ENCODE data around the gene NTSR1.

NTSR1 gene

DNA sequence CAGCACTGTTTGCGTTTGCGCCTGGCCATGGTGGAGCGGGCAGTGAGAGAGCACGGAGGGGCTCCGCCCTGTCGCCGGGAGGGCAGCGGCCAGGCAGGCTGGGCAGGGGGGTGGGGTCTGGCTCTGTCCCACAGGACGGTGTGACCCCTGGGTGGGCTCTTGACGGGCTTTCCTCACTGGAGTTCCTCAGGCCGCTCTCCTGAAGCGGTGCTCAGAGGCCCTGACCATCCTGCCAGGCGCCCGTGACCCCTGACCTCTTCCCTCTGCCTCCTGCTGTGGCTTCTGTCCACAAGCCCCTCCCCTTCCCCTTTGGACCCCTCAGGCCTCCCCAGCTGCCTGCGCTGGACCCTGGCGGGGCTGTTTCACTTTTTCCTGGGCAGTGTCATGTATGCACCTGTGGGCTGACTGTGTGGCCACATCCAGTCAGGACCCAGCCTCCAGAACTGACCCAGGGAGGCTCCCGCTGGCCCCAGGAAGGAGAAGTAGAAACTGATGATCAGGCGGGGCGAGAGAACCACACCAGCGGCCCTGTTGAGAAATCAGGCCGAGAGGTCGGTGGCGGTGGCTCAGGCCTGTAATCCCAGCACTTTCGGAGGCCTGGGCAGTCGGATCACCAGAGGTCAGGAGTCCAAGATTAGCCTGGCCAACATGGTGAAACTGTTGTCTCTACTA lies 97.2 kb downstream of the NTSR1 start:
- DNase-seq, result no peak

GRCh38 chr20:62806383-62807050 lies 97.9 kb downstream of the NTSR1 start:
- DNase-seq, result no peak

- DNase-seq, result no peak
Observed at GRCh38 chr20:62807444-62808210, 99.0 kb downstream of the NTSR1 start.

- DNase-seq, result no peak
Observed at GRCh38 chr20:62808211-62808865, 99.7 kb downstream of the NTSR1 start.

- DNase-seq, result no peak
Observed at GRCh38 chr20:62809530-62810428, 101.1 kb downstream of the NTSR1 start.

GRCh38 chr20:62811320-62811719 lies 102.7 kb downstream of the NTSR1 start:
- DNase-seq, result no peak

DNA sequence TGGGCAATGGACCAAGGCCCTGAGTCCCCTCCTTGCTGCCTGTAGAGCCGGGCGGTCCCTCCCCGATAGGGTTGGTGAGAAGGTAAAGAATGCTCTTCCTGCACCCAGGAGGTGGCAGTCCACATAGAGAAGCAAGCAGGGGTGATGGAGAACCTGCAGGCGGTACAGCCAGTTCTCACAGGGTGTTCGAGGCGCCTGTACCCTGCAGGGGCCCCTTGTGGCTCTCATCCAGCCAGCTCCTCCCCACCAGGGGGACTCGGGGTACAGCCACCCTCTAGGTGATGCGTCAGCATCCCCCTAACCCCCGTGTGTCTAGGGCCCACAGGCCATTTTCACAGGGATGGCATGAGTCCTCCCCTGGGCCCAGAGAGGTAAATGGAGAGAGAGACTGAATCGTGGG lies 103.1 kb downstream of the NTSR1 start:
- no peak for DNase-seq

All from NCI-H774 (cell line).